ENCODE data around the gene SYNE2.
A peak's percentile ranks its signal among the peaks of the same experiment; 100 is the strongest.

The SYNE2 gene

GRCh38 chr14:64232095-64232838, 379.5 kb downstream of the SYNE2 start:
- no peak for DNase-seq

GRCh38 chr14:64232944-64233343, 380.1 kb downstream of the SYNE2 start:
- no peak for DNase-seq

- no peak for DNase-seq
Observed at GRCh38 chr14:64233531-64234190, 380.9 kb downstream of the SYNE2 start.

GRCh38 chr14:64234877-64235651, 382.3 kb downstream of the SYNE2 start:
- DNase-seq = no peak

- peak in 1 of 2 donors; percentile 73 for DNase-seq
Observed at GRCh38 chr14:64235652-64236640, 383.1 kb downstream of the SYNE2 start.

GRCh38 chr14:64238049-64238448, 385.2 kb downstream of the SYNE2 start:
- no peak for DNase-seq

GRCh38 chr14:64238631-64239030, 385.8 kb downstream of the SYNE2 start:
- no peak for DNase-seq

GRCh38 chr14:64244279-64244678, 391.5 kb downstream of the SYNE2 start:
- no peak for DNase-seq

GRCh38 chr14:64245491-64245890, 392.7 kb downstream of the SYNE2 start:
- no peak for DNase-seq

GRCh38 chr14:64246688-64247087, 393.9 kb downstream of the SYNE2 start:
- DNase-seq = no peak

GRCh38 chr14:64247195-64247594, 394.4 kb downstream of the SYNE2 start:
- no peak for DNase-seq

GRCh38 chr14:64248689-64249088, 395.9 kb downstream of the SYNE2 start:
- no peak for DNase-seq

GRCh38 chr14:64249363-64249762, 396.6 kb downstream of the SYNE2 start:
- no peak for DNase-seq

- no peak for DNase-seq
Observed at GRCh38 chr14:64253672-64254071, 400.9 kb downstream of the SYNE2 start.

GRCh38 chr14:64255756-64256155, 403.0 kb downstream of the SYNE2 start:
- no peak for DNase-seq

- no peak for DNase-seq
Observed at GRCh38 chr14:64260418-64260817, 407.6 kb downstream of the SYNE2 start.

GRCh38 chr14:64265222-64265621, 412.4 kb downstream of the SYNE2 start:
- no peak for DNase-seq

GRCh38 chr14:64266239-64266638, 413.4 kb downstream of the SYNE2 start:
- no peak for DNase-seq

- no peak for DNase-seq
Observed at GRCh38 chr14:64272019-64272418, 419.2 kb downstream of the SYNE2 start.

Data from CD4-positive, alpha-beta T cell treated with Interleukin-4 for 1 hour (primary cell).